Activated CD4-positive, alpha-beta T cell treated with anti-CD3 and anti-CD28 coated beads, Interleukin-2, amount 50 U/mL, for 4 hours (primary cell): ENCODE data around the gene ITGA2.

Experiments
- DNase-seq, 2 experiments: peaks; one replicate each; pipeline ENCODE4 v3.0.0-alpha.2; 2020

ITGA2 gene

DNA sequence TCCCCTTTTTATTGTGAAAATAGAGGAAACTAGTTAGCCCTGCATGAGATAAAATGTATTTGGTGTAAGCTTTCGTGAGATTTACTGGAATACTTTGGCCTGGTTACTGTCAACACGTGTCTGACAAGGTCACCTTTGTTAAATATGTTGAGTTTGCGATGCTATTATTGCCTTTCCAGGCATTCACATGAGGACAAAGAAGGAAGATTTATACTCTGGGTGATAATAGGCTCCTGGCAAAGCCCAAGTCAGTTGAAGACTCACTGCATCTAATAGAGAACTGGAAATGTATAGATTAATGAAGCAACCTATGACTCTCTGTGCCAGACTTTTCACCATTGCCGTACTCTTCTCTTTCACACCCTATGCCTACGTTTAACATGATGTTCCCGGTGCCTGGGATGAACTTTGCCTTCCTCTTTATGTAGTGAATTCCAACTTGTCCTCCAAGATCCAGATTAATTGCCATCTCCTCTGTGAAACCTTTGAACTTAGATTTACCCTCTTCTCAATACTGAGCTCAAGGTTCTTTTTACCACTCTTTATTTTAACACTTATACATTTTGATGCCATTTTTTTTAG is 33.9 kb downstream of the ITGA2 start:
- no peak for DNase-seq

DNA sequence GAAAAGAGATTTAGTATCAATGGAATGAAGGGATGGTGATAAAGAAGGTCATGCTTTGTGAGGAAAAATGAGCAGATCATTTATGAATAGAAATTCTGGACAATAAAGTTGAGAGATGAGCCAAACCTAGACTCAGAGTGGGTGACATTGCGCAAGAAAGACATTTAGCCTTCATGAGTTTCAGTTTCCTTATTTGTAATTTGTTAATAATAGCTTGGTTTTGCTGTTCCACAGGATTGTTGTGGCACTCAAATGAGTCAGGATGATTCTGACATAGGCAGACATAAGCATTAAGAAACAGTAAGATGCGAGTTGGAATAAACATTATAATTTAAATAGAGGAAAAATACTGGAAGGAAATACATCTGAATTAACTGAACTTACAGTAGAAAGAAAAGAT is 34.8 kb downstream of the ITGA2 start:
- DNase-seq: no peak

DNA sequence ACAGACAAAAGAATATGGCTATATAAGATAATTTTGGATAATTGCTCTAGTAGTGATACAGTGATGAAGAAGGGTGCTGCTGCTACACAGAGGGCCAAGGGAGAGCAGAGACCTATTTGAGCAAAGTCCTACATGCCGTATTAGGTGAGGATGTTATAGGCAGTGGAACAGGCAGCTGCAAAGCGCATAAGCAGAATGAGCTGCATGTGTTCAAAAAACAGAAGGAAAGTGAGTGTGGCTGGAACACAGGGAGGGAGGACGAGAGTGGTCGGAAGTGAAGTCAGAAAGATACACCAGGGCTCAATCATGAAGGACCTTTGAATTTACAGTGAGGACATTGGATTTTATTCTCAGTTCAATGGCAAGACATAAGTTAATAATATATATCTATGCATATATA is 35.4 kb downstream of the ITGA2 start:
- no peak for DNase-seq

DNA sequence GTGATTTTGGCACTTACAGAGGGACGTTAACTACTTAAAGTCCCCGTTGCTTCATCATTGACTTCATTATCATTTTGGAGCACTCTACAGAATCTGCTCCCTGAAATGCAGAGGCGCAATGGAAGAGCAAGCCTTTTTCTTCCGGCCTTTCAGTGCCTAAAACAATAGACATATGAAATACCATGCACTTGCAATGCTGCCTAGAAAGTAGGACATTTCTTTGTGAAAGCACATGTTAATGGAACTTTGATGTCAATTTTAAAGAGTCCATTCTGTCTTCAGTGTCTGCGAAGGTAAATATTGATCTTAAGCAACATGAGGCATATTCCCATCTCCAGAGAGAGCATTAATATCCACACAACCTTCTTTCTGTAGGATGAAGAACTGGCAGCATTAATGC is 36.3 kb downstream of the ITGA2 start:
- no peak for DNase-seq

DNA sequence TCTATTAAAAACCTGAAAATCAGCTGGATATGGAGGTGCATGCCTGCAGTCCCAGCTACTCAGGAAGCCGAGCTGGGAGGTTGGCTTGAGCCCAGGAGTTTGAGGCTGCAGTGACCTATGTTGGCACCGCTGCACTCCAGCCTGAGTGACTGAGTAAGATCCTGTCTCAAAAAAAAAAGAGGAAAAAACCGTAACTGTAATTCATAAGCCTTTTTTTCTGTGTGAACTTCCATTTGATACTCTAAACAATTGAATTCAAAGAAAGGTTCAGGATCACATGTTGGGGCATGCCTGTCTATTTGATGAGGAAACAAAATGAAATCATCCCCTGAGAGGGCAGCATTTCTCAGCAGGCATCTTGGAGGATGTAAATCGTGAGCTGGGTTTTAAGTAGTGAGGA is 38.8 kb downstream of the ITGA2 start:
- DNase-seq: no peak

DNA sequence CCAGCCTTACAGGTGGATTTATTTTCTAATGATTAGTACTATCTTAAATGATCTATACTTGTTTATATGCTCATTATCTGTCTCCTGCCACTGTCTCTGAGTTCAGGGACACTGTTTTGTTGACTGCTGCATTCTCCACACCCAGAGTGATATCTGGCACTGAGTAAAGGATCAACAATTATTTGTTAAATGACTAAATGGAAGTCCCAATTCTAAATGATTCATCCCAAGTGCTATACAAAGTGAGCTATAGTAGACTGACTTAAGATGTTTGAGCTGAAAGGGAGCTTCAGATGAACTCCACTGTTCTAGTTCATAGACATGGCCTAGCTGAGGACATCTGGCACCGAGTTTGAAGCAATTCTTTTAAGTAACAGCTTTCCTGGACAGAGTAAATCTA is 40.5 kb downstream of the ITGA2 start:
- DNase-seq: no peak

DNA sequence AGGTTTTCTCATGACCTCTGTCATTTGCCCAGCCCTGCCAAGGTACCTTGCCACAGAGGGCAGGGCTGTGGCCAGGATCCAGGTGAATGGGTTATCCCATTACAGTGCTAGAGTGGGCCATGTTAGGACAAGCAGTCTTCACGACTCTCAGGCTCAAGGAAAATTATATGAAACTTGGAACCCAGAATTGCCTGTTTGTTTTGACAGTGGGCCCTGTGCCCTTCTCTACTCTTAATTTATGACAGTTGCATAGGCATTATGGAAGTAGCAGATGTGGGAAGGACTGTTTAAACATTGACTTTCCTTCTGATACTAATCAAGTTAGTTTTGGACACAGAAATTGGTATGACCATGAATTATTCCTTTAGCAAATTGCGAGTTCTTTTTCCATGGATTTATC is 41.7 kb downstream of the ITGA2 start:
- no peak for DNase-seq

DNA sequence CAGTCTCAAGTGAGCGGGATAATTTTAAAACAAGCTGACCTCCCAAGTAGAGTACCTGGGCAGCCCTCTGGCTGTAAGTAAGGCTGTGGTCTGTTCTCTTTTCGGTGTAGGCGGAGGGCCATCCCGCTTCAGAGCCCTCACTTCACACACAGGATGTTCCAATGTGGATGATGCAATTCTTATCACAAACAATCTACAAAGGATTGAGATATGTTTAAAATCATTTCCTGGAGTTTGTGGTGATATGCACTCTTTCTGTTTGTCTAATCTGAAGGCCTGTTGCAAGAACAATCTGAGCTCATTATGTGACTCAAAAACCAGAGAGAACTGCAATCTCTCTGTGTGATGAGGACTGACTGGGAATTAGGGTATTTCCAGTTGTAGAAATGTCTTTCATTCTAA is 42.5 kb downstream of the ITGA2 start:
- DNase-seq: no peak

DNA sequence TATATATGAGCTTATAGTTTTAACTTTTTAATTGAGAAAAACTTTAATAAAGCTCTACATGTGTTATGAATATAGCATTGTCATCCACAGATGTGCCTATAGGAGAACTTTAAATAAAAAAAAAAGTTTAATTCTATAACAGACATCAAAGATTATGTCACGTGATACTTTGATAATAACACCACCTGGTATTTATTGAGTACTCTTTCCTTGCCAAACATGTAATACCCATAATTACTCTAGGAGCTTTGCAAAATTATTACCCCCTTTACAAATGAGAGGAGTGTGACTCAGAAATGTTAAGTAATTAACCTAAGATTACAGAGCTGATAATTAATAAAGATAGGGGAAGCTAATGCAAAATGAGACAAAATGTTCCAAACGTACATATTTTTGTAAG is 43.0 kb downstream of the ITGA2 start:
- no peak for DNase-seq

DNA sequence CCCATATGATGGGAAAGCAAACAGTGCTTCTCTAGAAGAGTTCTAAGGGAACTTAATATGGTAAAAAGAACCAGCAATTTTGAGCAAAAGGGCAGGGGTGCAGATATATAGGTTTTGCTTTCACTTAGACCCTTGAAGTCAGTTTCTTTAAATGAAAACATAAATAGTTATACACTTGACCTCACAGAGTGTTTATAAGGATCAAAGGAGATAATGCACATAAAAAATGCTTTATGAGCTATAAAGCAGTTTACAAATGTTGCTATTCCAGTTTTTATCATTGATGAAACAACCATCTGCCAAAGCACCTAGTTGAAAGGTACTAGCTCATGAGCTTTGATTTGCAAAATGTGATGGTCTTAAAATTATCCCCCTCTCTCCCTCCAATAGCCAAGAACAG is 45.7 kb downstream of the ITGA2 start:
- DNase-seq: no peak

DNA sequence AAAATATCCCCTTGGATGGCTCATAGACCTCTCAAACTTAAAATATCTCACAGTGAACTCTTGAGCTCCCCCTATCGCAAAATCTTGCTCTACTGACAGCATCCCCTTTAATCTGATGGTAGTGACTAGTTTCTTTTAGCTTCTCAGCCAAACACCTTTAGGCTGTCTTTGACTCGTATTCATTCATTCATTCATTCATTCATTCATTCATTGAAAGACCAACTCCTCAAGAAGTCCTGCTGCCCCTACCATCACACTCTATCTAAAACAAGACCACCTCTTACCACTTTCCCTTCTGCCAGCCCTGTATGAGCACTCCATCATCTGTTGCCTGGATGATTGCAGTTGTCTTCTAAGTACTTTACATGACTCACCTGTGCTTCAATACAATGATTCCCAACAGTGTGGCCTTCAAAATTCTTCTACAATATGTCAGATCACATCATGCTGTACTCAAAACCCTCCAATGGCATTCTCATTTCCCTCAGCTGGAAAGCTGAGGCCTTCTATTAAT is 46.8 kb downstream of the ITGA2 start:
- DNase-seq: no peak

DNA sequence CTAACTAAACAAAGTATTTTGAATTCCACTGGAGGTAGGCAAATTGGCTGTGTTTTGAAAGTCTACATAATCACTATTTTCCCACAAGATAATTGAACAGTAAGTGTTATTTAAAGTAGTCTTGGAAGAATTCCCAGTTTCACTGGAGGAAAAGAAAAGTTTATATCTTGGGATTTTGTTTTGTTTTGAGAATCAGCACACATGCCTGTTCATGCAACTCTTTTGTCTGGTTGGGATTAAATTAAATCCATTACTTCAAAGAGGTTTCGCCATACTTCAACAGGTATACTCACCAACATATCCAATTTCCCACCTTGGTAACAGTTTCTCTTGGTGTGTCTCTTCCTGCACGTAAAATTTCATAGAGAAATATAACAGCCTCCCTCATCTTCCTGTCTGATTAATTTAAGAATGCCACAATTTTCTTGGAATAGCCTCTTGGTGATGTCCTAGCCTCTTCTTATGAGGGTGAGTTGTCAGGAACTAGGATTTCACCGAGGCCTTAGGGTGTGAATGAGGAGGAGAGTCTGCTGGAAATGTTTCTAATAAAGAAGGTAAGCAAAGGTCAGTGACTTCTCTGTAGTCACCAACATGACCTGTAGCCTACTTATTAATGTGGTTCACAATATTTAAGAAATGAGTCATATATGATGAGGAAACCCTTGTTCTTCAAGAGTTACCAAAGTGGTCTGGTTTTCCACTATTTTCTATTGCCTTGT is 48.1 kb downstream of the ITGA2 start:
- no peak for DNase-seq

DNA sequence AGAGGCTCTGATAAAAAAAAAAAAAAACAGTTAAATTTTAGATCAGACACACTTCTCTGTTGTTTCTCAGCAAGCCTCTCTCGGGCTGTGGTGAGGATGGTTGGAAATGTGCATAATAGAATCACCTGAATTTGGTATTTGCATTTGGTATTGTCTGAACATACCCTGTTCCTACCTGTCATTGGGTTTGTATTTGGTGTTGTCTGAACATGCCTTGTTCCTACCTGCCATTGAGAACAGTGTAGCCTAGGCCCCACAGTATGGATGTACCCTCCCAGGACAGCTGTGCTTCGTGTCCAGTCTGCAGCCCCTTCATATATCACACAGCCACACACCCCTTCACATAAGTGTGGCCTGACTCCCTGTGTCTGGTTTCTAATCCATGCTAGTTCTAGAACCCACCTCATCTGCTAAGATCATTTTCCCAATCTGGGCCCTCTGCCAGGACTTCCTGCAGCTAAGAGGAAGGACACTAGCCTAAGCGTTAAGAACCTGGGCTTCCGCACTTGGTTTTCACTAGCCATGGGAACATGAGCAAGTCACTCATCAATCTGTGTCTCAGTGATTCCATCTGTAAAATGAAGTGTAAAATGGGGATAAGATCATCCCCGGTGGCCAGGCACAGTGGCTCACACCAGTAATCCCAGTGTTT is 49.2 kb downstream of the ITGA2 start:
- no peak for DNase-seq

DNA sequence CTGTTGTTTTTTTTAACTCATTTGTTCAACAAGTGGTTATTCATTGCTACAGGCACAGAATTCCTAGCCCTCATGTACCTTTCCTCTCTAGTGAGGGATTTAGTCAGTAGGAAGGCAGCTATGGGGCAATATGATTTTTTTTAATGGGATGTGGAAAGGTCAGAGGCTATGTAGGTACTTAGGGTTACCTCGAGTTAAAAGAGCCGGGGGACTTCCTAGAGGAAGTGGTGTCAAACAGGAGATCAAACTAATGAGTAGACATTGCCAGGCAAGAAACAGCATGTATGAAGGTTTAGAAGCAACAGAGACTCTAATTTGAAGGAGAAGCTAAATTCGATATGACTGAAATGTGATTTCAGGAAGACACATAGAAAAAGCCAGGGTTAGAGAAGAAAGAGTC is 50.7 kb downstream of the ITGA2 start:
- DNase-seq: no peak

DNA sequence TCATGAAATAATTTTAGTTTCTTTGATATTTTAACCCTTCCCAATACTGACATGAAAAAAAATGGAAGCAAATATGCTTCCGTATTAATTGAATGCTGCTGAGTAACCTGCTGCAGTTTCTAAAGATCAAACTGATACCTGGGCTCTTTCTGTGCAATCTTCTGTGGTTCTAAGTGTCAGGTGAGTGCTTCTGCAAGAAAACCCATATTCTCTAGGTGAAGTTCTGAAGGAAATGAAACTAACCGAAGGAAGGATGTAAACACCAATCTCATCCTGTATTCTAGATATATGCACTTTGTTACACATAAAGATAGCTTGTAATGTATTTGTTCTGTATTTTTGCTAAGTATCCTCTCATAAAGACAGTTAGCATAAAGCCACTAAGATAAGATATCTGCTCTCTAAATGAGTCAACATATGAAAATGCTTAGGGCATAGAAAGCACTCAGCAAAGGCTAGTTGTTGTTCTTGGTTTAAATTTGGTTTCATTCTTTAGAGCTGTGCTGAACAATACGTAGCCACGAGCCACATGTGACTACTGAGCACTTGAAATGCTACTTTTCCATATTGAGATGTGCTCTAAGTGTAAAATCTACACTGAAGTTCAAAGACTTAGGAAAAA is 52.0 kb downstream of the ITGA2 start:
- DNase-seq: no peak

DNA sequence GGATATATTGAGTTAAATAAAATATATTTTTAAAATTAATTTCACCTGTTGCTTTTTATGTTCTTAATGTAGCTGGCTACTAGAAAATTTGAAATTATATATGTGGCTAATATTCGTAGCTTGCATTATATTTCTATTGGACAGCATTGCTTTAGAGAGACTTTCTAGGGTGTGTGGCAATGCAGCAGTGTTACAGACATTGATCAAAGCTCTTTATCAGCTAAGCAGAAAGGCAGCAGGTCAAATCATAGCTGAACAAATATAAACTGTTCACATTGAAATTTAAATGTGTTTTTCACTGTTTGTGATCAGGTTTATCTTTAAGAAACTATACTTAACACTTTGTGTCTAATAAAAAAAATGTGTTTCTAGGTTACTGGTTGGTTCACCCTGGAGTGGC is 52.6 kb downstream of the ITGA2 start:
- no peak for DNase-seq

DNA sequence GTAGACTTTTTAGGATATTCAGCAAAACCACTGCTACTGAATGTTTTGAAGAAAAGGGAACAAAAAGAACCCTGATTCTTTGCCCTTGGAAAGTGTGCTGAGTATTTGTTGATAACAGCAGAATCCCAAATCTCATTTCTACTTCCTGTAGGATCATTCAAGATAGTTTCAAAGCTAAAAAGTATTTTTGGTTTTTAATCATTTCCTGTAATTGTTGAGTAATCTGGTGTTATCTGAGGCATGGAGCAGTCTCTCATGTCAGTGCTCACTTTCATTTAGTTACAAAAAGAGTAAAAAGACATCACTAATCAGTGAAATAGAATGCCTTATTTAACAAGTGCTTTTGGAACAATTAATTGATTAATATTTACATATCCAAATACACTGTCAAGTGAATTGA is 56.1 kb downstream of the ITGA2 start:
- no peak for DNase-seq

DNA sequence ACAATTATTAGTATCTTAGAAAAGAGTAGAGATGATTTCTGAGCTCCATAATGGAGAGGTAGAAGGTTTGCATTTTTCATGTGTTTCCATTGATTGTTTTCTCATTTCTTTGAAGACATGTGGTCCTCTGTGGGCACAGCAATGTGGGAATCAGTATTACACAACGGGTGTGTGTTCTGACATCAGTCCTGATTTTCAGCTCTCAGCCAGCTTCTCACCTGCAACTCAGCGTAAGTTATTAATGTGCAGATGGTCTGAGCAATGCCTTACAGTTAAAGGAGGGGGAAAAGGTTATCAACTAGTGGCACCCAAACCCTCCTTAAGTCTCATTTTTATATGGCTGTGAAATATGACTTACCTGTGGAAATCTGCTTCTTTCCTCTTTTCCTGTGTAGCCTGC is 59.1 kb downstream of the ITGA2 start:
- no peak for DNase-seq

DNA sequence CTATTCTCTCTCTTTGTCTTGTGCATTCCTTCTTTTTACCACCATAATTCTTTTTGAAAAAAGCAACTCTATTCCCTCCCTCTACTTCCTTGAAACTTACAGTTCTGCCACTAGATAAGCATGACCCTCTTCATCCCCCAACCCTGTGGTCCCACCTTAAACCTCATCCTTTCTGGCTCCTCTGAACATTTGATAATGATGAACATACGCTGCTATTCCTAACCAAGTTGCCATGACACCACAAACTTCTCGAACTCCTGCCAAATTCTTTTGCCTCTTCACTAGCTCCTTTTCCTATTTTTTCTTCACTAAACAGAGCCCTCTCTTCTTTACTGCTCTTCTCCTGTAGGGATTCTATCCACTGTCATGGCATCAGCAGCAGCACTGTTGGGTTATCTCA is 63.3 kb downstream of the ITGA2 start:
- DNase-seq: no peak

DNA sequence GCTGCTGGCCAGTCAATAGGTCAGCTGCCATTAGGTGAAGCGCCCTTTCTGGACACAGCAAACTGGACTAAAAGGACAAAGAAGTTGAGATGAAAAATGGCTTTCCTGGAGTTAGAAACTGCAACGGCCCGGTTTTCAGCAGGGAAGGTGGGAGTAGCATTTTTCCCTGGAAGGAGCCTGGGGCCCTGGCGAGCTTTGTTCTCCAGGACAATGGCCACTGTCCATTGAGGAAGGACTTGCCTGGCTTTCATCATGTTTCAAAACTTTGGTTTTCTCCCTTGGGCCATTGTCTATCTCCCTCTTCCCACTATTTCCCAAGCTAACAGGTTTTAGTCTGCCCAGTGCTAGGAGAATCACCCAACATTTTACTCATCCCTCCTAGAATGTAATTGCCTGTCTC is 64.2 kb downstream of the ITGA2 start:
- DNase-seq: no peak

DNA sequence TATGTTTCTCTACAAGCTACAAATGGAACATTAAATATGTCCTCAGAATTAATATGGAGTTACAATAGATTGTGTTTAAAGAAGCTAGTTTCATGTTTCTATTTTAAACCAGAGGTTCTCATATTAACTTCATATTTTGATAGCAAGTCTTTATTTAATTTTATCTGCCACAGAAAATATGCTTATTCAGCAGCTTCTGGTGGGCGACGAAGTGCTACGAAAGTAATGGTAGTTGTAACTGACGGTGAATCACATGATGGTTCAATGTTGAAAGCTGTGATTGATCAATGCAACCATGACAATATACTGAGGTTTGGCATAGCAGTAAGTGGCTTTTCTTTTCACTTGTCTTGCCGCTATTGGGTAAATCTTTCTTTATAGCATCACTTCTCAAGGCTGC is 66.2 kb downstream of the ITGA2 start:
- DNase-seq: no peak

DNA sequence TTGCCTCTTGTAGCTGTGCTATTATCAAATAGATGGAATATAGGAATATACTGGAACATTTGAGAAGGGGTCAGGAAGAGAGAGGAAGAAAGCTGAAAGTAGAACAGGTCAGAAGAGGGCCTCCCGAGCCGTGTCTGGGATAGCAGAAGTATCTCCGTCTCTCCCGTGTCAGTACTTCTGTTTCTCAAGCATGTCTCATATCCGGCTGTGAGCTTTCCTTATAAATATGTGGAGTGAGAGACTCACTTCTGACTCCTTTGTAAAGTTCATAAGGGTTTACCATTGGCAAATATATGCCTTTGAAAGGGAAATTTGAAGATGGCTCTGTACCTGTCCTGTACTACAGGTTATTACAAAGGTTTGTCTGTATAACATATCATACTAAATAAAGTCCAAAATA is 70.1 kb downstream of the ITGA2 start:
- DNase-seq: no peak

DNA sequence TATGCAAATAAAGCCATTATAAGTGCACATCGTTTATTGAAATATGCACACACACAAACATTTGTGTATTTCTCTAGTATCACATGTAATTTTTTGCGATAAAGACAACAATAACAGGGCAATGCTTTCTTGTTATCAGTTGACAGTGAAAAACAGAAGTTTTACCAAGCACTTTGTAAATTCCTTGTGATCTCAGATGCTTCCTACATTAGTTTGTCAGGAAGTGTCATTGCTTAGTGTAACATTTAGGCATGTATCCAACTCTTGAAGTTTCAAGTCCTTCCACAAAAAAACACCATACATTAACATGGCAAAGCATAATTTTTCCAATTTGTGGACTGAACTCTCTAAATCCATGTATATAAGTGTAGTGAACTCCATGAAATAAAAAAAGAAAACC is 74.0 kb downstream of the ITGA2 start:
- DNase-seq: no peak

DNA sequence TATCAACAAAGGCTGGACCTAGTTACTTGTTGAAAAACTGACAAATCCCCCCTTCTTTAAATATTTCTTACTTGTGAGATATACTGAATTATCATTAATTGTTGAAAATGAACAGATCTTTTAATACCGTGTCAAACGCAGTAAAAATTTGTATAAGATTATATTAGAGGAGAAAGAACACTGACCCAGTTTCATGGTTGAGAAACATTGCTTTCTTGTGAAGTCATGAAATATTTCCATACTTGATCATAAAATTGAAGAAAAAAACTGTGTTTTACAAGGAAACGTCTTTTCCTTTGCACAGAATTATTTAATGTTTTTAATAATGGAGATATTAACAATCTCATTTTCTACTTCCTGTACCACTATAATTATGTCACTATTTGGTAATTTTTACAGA is 74.6 kb downstream of the ITGA2 start:
- DNase-seq: no peak
